GM18520 (cell line): Measurements from ENCODE around the gene SBF2.

ENCODE experiments used
- ATAC-seq: cut with Tn5 transposase; IDR thresholded peaks from one replicate; pipeline ENCODE4 v1.9.1; 2021; ENCODE audit not compliant: unreplicated experiment

Gene SBF2

DNA sequence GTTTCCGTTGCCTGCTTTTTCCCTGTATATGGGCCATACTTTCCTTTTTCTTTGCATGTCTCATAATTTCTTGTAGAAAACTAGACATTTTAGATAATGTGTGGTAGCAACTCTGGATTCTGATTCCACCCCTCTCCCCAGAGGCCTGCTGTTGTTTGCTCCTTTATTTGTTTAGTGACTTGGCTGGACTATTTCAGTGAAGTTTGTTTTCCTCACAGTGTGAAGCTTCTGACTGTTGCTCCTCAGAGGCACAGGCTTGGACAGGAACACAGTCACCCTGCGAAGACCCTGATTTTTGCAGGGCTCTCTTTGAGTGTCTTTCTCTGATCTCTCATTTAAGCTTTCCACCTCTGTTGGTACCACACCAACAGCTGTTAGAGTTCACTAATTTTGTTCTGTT, 557.7 kb downstream of the SBF2 start:
- ATAC-seq: no peak

DNA sequence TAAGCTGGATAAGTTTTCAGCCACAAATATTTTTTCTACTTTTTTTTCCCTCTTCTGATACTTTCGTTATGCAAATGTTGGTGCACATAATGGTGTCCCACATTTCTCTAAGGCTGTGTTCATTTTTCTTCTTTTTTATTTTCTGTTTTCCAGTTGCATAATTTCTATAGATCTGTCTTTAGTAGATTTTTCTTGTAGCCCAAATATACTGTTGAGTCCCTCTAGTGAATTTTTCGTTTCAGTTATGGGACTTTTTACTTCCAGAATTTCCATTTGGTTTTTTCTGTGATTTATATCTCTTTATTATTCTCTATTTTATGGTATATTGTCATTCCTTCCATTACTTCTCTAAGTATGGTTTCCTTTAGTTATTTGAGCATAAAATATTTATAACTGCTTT, 558.1 kb downstream of the SBF2 start:
- ATAC-seq: no peak

DNA sequence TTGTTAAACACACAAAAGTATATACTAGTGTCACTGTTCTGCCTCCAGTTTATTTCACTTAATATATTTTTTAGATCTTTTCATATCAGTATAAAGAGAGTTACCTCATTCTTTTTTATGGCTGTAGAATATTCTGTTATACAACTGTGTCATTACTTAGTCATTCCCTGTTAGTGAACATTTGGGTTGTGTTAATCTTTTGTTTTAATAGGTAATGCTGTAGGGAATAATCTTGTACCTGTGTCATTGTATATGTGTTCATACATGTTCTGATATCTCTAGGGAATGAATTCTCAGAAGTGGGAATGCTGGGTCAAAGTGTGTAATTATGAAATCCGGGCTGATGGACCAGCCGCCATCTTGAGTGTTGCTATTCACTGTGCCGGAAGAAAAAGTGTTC, 558.8 kb downstream of the SBF2 start:
- ATAC-seq: no peak

DNA sequence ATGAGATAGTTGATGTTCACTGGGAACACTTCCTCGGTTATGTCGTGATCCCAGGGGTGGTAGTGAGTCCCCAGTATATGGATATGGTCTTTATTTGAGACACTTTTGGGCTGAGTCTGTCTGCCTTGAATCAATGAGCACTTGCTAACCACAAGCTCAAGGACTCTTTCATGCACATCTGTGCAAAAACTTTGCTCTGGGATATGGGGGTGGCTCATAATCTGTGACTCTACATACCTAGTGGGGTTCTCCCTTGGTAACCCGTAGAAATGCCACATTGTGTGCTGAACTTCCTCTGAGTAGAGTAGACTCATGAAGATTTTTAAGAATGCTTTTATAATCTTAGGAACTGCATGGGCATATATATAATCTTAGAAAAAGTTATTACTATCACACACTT, 560.8 kb downstream of the SBF2 start:
- ATAC-seq: no peak

DNA sequence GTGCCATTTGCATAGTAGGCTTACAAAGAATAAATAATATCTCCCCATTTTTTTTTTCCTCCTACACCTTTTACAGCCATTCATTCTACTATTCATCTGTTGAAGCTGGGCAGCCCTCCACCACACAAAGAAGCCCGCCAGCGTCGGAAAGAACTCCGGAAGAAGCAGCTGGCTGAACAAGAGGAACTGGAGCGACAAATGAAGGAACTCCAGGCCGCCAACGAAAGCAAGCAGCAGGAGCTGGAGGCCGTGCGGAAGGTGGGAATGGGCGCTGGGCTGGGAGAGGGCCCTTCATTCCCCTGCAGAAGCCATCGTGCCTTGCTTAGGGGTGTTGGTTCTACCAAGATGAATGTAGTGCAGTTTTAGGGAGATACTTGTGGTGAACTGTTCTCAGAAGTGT, 561.6 kb downstream of the SBF2 start:
- no peak for ATAC-seq

DNA sequence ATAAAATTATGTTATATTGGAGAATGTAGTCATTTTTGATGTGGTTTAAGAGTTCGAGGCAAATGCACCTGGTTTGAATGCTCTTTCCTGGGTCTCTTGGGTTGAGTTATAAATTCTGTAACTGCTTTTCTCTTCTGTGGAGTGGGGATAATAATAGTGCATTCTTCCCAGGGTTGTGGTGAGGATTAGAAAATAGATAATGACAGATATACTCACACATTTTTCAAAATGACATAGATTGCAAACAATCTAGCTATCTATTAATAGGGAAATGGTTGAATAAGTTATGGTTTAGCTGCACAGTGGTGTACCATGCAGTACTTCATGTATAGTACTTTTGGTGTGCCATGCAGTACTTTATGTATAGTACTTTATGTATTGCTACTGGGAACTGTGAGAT, 562.8 kb downstream of the SBF2 start:
- ATAC-seq: no peak
